ENCODE data around the gene FHL3. TPM values are rescaled to one million over a fixed set of nuclear protein-coding genes. Genes with fewer than 3 reads are reported as not detected.

The FHL3 gene
- total and polyA plus RNA-seq, 9 of the 15 experiments (the other 6 are each of a cell fraction or from before 2014, with no cell fraction given): 6.1 to 144 (median 34.1) TPM

- no peak for TF ChIP-seq CREB1 (IDR thresholded peaks at IDR 0.05)
- TF ChIP-seq CREB1 (CRISPR knock-in tag; IDR thresholded peaks at IDR 0.05): no peak
- no peak for TF ChIP-seq RBBP5 (IDR thresholded peaks at IDR 0.05; ENCODE audit: borderline replicate concordance, insufficient read depth, low read length, poor library complexity, severe bottlenecking)
- no peak for TF ChIP-seq TEAD2 (tag; IDR thresholded peaks at IDR 0.05)
- TF ChIP-seq SREBF2 (CRISPR knock-in tag; IDR thresholded peaks at IDR 0.05): no peak
- peak in 1 of 2 experiments; percentile 50; a peak in 1 of 4 replicates for TF ChIP-seq ARNT (IDR thresholded peaks at IDR 0.05)
- no peak for TF ChIP-seq SNAPC5 (CRISPR knock-in tag; IDR thresholded peaks at IDR 0.05)
- no peak for TF ChIP-seq ZBTB33 (CRISPR knock-in tag; IDR thresholded peaks at IDR 0.05)
- TF ChIP-seq TRIM25 (IDR thresholded peaks at IDR 0.05; ENCODE audit: borderline replicate concordance): no peak
- TF ChIP-seq SETDB1 (IDR thresholded peaks at IDR 0.05; ENCODE audit: low read length): no peak
- TF ChIP-seq MTA2 (IDR thresholded peaks at IDR 0.05; ENCODE audit: low read depth): no peak
- TF ChIP-seq TEAD1 (CRISPR knock-in tag; IDR thresholded peaks at IDR 0.05): peak in 1 of 2 experiments; percentile 47; a peak in 1 of 4 replicates
- 0 out of 2 replicates have a peak, but pooled peaks have one; percentile 13 for TF ChIP-seq ZNF830 (CRISPR knock-in tag; IDR thresholded peaks at IDR 0.05)
- TF ChIP-seq PCBP2 (IDR thresholded peaks at IDR 0.05; ENCODE audit: low read depth, low read length, poor library complexity, severe bottlenecking): no peak
- no peak for TF ChIP-seq FOXA1 (IDR thresholded peaks at IDR 0.05; ENCODE audit: borderline replicate concordance)
- no peak for TF ChIP-seq FOXO4 (CRISPR knock-in tag; IDR thresholded peaks at IDR 0.05)
- no peak for TF ChIP-seq ZNF717 (CRISPR knock-in tag; IDR thresholded peaks at IDR 0.05)
- no peak for TF ChIP-seq CBX5 (IDR thresholded peaks at IDR 0.05; ENCODE audit: borderline replicate concordance, low read depth)
- TF ChIP-seq ZBTB26 (CRISPR knock-in tag; IDR thresholded peaks at IDR 0.05): no peak
- no peak for TF ChIP-seq PHTF2 (CRISPR knock-in tag; IDR thresholded peaks at IDR 0.05)
- no peak for TF ChIP-seq PREB (CRISPR knock-in tag; IDR thresholded peaks at IDR 0.05)
These were observed 4.0 kb upstream of the FHL3 start (continued) for GRCh38 chr1:38009088-38009840.
